K562 (cell line): ENCODE results near the gene USP32. TPM values are rescaled to one million over a fixed set of nuclear protein-coding genes. Genes with fewer than 3 reads are reported as not detected.

Experiments
- ATAC-seq: fragments of 200-7000 bp; cut with Tn5 transposase; 3 replicates; pipeline ENCODE4 v1.9.1; 2020; ENCODE audit warnings: moderate library complexity
- BruUV-seq: library from RNA; stranded (reverse); fragments of 400-500 nt; replicated peaks from 2 replicates; lab custom pipeline; 2021; lab: Mats Ljungman, UMichigan
- CTCF ChIA-PET: fragments of 300-600 bp; formaldehyde crosslinking; extraction: SDS; loops from one replicate; lab custom pipeline; 2021; ENCODE audit warnings: low intra/inter-chr PET ratio; lab: Yijun Ruan, JAX
- POLR2A ChIA-PET: fragments of 300-600, 350-650 bp; sonication (Branson Sonifier 250); formaldehyde crosslinking; extraction: SDS; loops from one replicate; lab custom pipeline; 2021; ENCODE audit warnings: antibody characterized with exemption, inconsistent platforms; lab: Yijun Ruan, JAX
- DNase-seq, 4 experiments: peaks; one replicate each; pipeline versions ENCODE4 v3.0.0 to v3.0.0-alpha.2; 2011 to 2018; ENCODE audit warnings: low spot score in 3 of 4, mixed read lengths in 3 of 4; ENCODE audit errors: extremely low read depth in 1 of 4
- FAIRE-seq: peaks from 2 replicates; lab custom pipeline; 2011; peaks lifted over from hg19 to GRCh38; lab: Jason Lieb, UNC
- H2AFZ ChIP-seq: 2 replicates; pipeline ENCODE4 v1.6.0; 2011; ENCODE audit warnings: low read depth, low read length, control low read depth, inconsistent platforms
- H3K27ac ChIP-seq: fragments of 200-600 bp; 3 replicates; pipeline ENCODE4 v1.8.0; 2011; ENCODE audit warnings: low read depth, mild to moderate bottlenecking, control low read depth, inconsistent platforms, low read length, moderate library complexity, mixed read lengths; ENCODE audit errors: extremely low read depth
- H3K27me3 ChIP-seq, 2 experiments: fragments of 300-600 bp in 1 of 2; 2 replicates in 1 of 2; 3 replicates in 1 of 2; pipeline versions ENCODE4 v1.6.0 to v1.8.0; 2011; ENCODE audit warnings: inconsistent platforms in 2 of 2, low read length in 2 of 2, mild to moderate bottlenecking in 1 of 2, mixed read lengths in 1 of 2, moderate library complexity in 1 of 2; ENCODE audit not compliant: control insufficient read depth in 2 of 2, insufficient read depth in 2 of 2
- H3K36me3 ChIP-seq: fragments of 300-600 bp; 3 replicates; pipeline ENCODE4 v1.8.0; 2011; ENCODE audit warnings: mild to moderate bottlenecking, low read length, inconsistent platforms; ENCODE audit not compliant: control insufficient read depth, insufficient read depth
- H3K4me1 ChIP-seq, 2 experiments: fragments of 200-600 bp in 1 of 2; replicated peaks in 1 of 2; 2 replicates in 1 of 2; 3 replicates in 1 of 2; pipeline versions ENCODE4 v1.5.1 to v1.8.0; 2011; ENCODE audit warnings: inconsistent platforms in 2 of 2, low read length in 2 of 2, mild to moderate bottlenecking in 1 of 2, mixed read lengths in 1 of 2, moderate library complexity in 1 of 2; ENCODE audit not compliant: control insufficient read depth in 2 of 2, insufficient read depth in 2 of 2
- H3K4me2 ChIP-seq: 2 replicates; pipeline ENCODE4 v1.6.1; 2011; ENCODE audit warnings: low read length, control low read depth, inconsistent platforms, mixed read lengths; ENCODE audit not compliant: insufficient read depth
- H3K4me3 ChIP-seq: fragments of 200-600 bp; sonication (generic), shearing (Covaris generic); 2 replicates; pipeline ENCODE4 v1.5.1; 2016; ENCODE audit warnings: control low read depth, inconsistent platforms
- H3K79me2 ChIP-seq: fragments of 200-600 bp; 3 replicates; pipeline ENCODE4 v1.8.0; 2011; ENCODE audit warnings: low read length, inconsistent platforms; ENCODE audit not compliant: control insufficient read depth, insufficient read depth
- H3K9ac ChIP-seq, 2 experiments: 2 replicates each; pipeline versions ENCODE4 v1.6.0 to v1.6.1; 2011; ENCODE audit warnings: low read depth in 2 of 2, low read length in 2 of 2, control low read depth in 1 of 2, inconsistent platforms in 1 of 2, mild to moderate bottlenecking in 1 of 2, mixed read lengths in 1 of 2; ENCODE audit not compliant: insufficient read depth in 1 of 2
- H3K9me1 ChIP-seq: one replicate; pipeline ENCODE4 v1.6.0; 2011; ENCODE audit warnings: inconsistent platforms, mild to moderate bottlenecking, low read length, moderate library complexity; ENCODE audit not compliant: control insufficient read depth, insufficient read depth
- H3K9me3 ChIP-seq: replicated peaks from 2 replicates; pipeline ENCODE4 v1.5.1; 2011; ENCODE audit warnings: low read depth, low read length, inconsistent platforms; ENCODE audit not compliant: control insufficient read depth, insufficient read depth
- H4K20me1 ChIP-seq: replicated peaks from 2 replicates; pipeline ENCODE4 v1.6.1; 2011; ENCODE audit warnings: low read length, inconsistent platforms, mixed read lengths; ENCODE audit not compliant: control insufficient read depth, insufficient read depth
- PBX2 ChIP-seq, 2 experiments: IDR thresholded peaks in 1 of 2; conservative IDR thresholded peaks in 1 of 2; 2 replicates each; pipeline ENCODE4 v1.6.1; 2016; ENCODE audit warnings: low read depth in 2 of 2, mild to moderate bottlenecking in 1 of 2, missing compliant biosample characterization in 1 of 2, missing genetic modification characterization in 1 of 2, moderate library complexity in 1 of 2
- RBM25 ChIP-seq: fragments of 200-400 bp; formaldehyde crosslinking; IDR thresholded peaks from 2 replicates; pipeline ENCODE4 v1.6.1; 2018; ENCODE audit warnings: low read length, low read depth, moderate library complexity; ENCODE audit not compliant: severe bottlenecking
- ZBTB7A ChIP-seq: IDR thresholded peaks from 2 replicates; pipeline ENCODE4 v1.6.1; 2011; ENCODE audit warnings: low read depth, mild to moderate bottlenecking, low read length, moderate library complexity, borderline replicate concordance; ENCODE audit not compliant: control insufficient read depth
- WGBS: fragments of 100-300 bp; shearing (Covaris generic); methylation state at CpG from one replicate; pipeline ENCODE4 v1.1.6; 2016; ENCODE audit warnings: low coverage, mixed read lengths; ENCODE audit not compliant: insufficient coverage; ENCODE audit errors: missing lambda C conversion rate; 5-methylcytosine and 5-hydroxymethylcytosine counted together
- in situ Hi-C: fragments of 300-500 bp; cut with MboI; formaldehyde crosslinking; loops from 4 replicates; pipeline ENCODE4 v1.15.0; 2018; ENCODE audit warnings: inconsistent platforms, mixed read lengths
- intact Hi-C: fragments of 100-400 bp; cut with micrococcal nuclease; formaldehyde crosslinking; loops from 2 replicates; pipeline ENCODE4 v1.14.2; 2022
- polyA plus RNA-seq, 8 experiments: library from polyadenylated mRNA; depleted of rRNA in 4 of 8; stranded (reverse) in 5 of 8; unstranded in 3 of 8; fragments of >200 nt; fragmentation: Nextera tagmentation in 2 of 8; fragmentation: Illumina TruSeq in 1 of 8; extraction: Ambion mirVana in 2 of 8; extraction: Trizol in 1 of 8; gene quantifications; 2 replicates each; pipeline versions ENCODE4 v1.2.1 to v1.2.3, GENCODE V29; 2011 to 2014; ENCODE audit warnings: inconsistent platforms in 1 of 8, missing spikeins in 1 of 8
- total RNA-seq, 7 experiments: library from RNA; depleted of rRNA in 6 of 7; stranded (reverse); fragments of >200 nt in 6 of 7; fragmentation: Illumina TruSeq in 2 of 7; extraction: Trizol in 2 of 7; gene quantifications; 2 replicates each; pipeline versions ENCODE4 v1.2.1 to v1.2.3, GENCODE V29; 2011 to 2021; ENCODE audit warnings: low replicate concordance in 1 of 7

USP32 gene
- total and polyA plus RNA-seq, 9 of the 15 experiments (the other 6 are each of a cell fraction or from before 2014, with no cell fraction given), result 18.0 to 69.3 (median 47.1) TPM

GRCh38 chr17:60332574-60332973 is 59.4 kb downstream of the USP32 start:
- peaks cover 0 to 8% of the 10 kb centered on the region in 2 experiments; a peak in 1 of 5 replicates for H3K4me1 ChIP-seq
- intact Hi-C loops, result no loop called here
- no peak overlapping the region for H3K27ac ChIP-seq
- ATAC-seq (no peak), FAIRE-seq (no peak), DNase-seq (no peak)
- TSS peak; percentile 23 for BruUV-seq
- TF ChIP-seq ZBTB7A (no peak), PBX2 (CRISPR knock-in tag; IDR thresholded peaks at IDR 0.05; ENCODE audit: low read depth) (no peak), PBX2 (tag; conservative IDR thresholded peaks at IDR 0.05; ENCODE audit: low read depth) (no peak), RBM25 (no peak)
- H3K79me2 ChIP-seq, result peaks cover 65% of the 10 kb centered on the region
- ChIA-PET CTCF (no interaction called here), POLR2A (interaction anchor here (1.4 kb wide), 1 partner anchor 11 kb away, joined by 6 read pairs; no protein-coding TSS in a partner anchor)
- no peaks in the 10 kb centered on the region for H3K9me3 ChIP-seq
- in situ Hi-C loops, result no loop called here
- no peak overlapping the region for H2AFZ ChIP-seq
- H3K9ac ChIP-seq, result no peak overlapping the region
- H4K20me1 ChIP-seq, result no peaks in the 10 kb centered on the region
- H3K9me1 ChIP-seq, result no peaks in the 10 kb centered on the region
- H3K4me3 ChIP-seq, result no peak overlapping the region
- no peak overlapping the region for H3K4me2 ChIP-seq
- H3K36me3 ChIP-seq, result peaks cover 20% of the 10 kb centered on the region; the same call in 1 of the 3 replicates
- WGBS, result 63% methylated on average over 2 of the region's 2 CpGs
- H3K27me3 ChIP-seq, result no peaks in the 10 kb centered on the region
